CD14-positive monocyte (primary cell): ENCODE measurements around the gene MSI2. TPM values are rescaled to one million over a fixed set of nuclear protein-coding genes. Genes with fewer than 3 reads are reported as not detected.

Experiments
- DNase-seq, 3 donors: peaks; one replicate each; pipeline ENCODE4 v3.0.0-alpha.2; 2011 to 2022
- H2AFZ ChIP-seq: 2 replicates; pipeline ENCODE4 v1.6.0; 2012; ENCODE audit warnings: mild to moderate bottlenecking, low read depth, low read length, inconsistent platforms; ENCODE audit not compliant: insufficient read depth, poor library complexity, severe bottlenecking
- H3K27ac ChIP-seq, 2 donors: 1 replicate in 1 of 2; 2 replicates in 1 of 2; pipeline ENCODE4 v1.5.1; 2012 to 2013; ENCODE audit warnings: low read length in 2 of 2, control low read depth in 1 of 2, inconsistent platforms in 1 of 2, low read depth in 1 of 2, mild to moderate bottlenecking in 1 of 2
- H3K27me3 ChIP-seq, 2 donors: one replicate each; pipeline versions ENCODE4 v1.6.0 to v1.6.1; 2011 to 2013; ENCODE audit warnings: low read length in 2 of 2; ENCODE audit not compliant: control insufficient read depth in 2 of 2, insufficient read depth in 2 of 2
- H3K36me3 ChIP-seq, 2 donors: replicated peaks in 1 of 2; 1 replicate in 1 of 2; 2 replicates in 1 of 2; pipeline versions ENCODE4 v1.5.1 to v1.6.1; 2012 to 2013; ENCODE audit warnings: low read length in 2 of 2, control low read depth in 1 of 2, inconsistent platforms in 1 of 2, mild to moderate bottlenecking in 1 of 2; ENCODE audit not compliant: insufficient read depth in 2 of 2, control insufficient read depth in 1 of 2
- H3K4me1 ChIP-seq, 2 donors: 1 replicate in 1 of 2; 2 replicates in 1 of 2; pipeline versions ENCODE4 v1.5.1 to v1.6.1; 2012 to 2013; ENCODE audit warnings: low read length in 2 of 2, control low read depth in 1 of 2, inconsistent platforms in 1 of 2, mild to moderate bottlenecking in 1 of 2, moderate library complexity in 1 of 2; ENCODE audit not compliant: insufficient read depth in 2 of 2, control insufficient read depth in 1 of 2
- H3K4me2 ChIP-seq: replicated peaks from 2 replicates; pipeline ENCODE3; 2012; ENCODE audit warnings: low read length, moderate library complexity, mild to moderate bottlenecking; ENCODE audit not compliant: poor library complexity, severe bottlenecking; ENCODE audit errors: extremely low read depth
- H3K4me3 ChIP-seq, 3 experiments: fragments of 200-600 bp in 1 of 3; sonication (generic) in 1 of 3; replicated peaks in 1 of 3; 1 replicate in 2 of 3; 2 replicates in 1 of 3; pipeline ENCODE4 v1.5.1; 2011 to 2013; ENCODE audit warnings: low read length in 3 of 3, mild to moderate bottlenecking in 3 of 3, control low read depth in 2 of 3, low read depth in 2 of 3, inconsistent platforms in 1 of 3, moderate library complexity in 1 of 3
- H3K79me2 ChIP-seq: 2 replicates; pipeline ENCODE4 v1.6.0; 2012; ENCODE audit warnings: mild to moderate bottlenecking, control low read depth, inconsistent platforms, low read length, moderate library complexity; ENCODE audit not compliant: insufficient read depth
- H3K9ac ChIP-seq: 2 replicates; pipeline ENCODE4 v1.6.0; 2017; ENCODE audit warnings: low read length, mild to moderate bottlenecking; ENCODE audit not compliant: insufficient read depth, poor library complexity, severe bottlenecking
- H3K9me3 ChIP-seq, 2 donors: replicated peaks in 1 of 2; 1 replicate in 1 of 2; 2 replicates in 1 of 2; pipeline versions ENCODE4 v1.5.1 to v1.6.1; 2012 to 2013; ENCODE audit warnings: low read length in 2 of 2, control low read depth in 1 of 2; ENCODE audit not compliant: control insufficient read depth in 1 of 2, insufficient read depth in 1 of 2
- H4K20me1 ChIP-seq: 2 replicates; pipeline ENCODE4 v1.6.0; 2012; ENCODE audit warnings: mild to moderate bottlenecking, low read length, control low read depth, moderate library complexity; ENCODE audit not compliant: insufficient read depth
- H3K27ac Mint-ChIP-seq, 7 donors: one replicate each; pipeline ENCODE4 v1.8.0; 2020; ENCODE audit warnings: mild to moderate bottlenecking in 7 of 7, mixed read lengths in 7 of 7, moderate library complexity in 6 of 7, inconsistent platforms in 2 of 7
- H3K27me3 Mint-ChIP-seq, 3 donors: one replicate each; pipeline ENCODE4 v1.8.0; 2021 to 2022; ENCODE audit warnings: low read depth in 3 of 3, mild to moderate bottlenecking in 3 of 3, mixed read lengths in 3 of 3, moderate library complexity in 3 of 3, inconsistent platforms in 1 of 3
- H3K36me3 Mint-ChIP-seq, 2 donors: one replicate each; pipeline ENCODE4 v1.8.0; 2020; ENCODE audit warnings: mixed read lengths in 2 of 2, inconsistent platforms in 1 of 2, mild to moderate bottlenecking in 1 of 2
- H3K4me1 Mint-ChIP-seq: one replicate; pipeline ENCODE4 v1.8.0; 2020; ENCODE audit warnings: mild to moderate bottlenecking, mixed read lengths
- H3K4me3 Mint-ChIP-seq, 2 donors: one replicate each; pipeline ENCODE4 v1.8.0; 2020; ENCODE audit warnings: mild to moderate bottlenecking in 2 of 2, mixed read lengths in 2 of 2, moderate library complexity in 1 of 2
- H3K9me3 Mint-ChIP-seq, 7 donors: one replicate each; pipeline ENCODE4 v1.8.0; 2020 to 2022; ENCODE audit warnings: mixed read lengths in 7 of 7, mild to moderate bottlenecking in 6 of 7, moderate library complexity in 6 of 7, inconsistent platforms in 2 of 7
- WGBS: methylation state at CpG from one replicate; pipeline ENCODE4 v1.1.5; 2013; ENCODE audit warnings: missing lambda C conversion rate; ENCODE audit not compliant: insufficient coverage; 5-methylcytosine and 5-hydroxymethylcytosine counted together
- intact Hi-C, 2 donors: fragments of 100-400 bp; cut with micrococcal nuclease; formaldehyde crosslinking; loops; one replicate each; pipeline versions ENCODE4 v1.15.0 to v1.15.1; 2023
- polyA plus RNA-seq, 3 donors: library from polyadenylated mRNA; depleted of rRNA in 1 of 3; unstranded in 2 of 3; stranded (reverse) in 1 of 3; fragments of 300-500 nt in 2 of 3; fragments of >200 nt in 1 of 3; fragmentation: Illumina TruSeq in 2 of 3; gene quantifications; 1 replicate in 2 of 3; 2 replicates in 1 of 3; pipeline ENCODE4 v1.2.3, GENCODE V29; 2012 to 2021
- TF ChIP-seq, protein P1 (sequence below): fragments of 200-600 bp; IDR thresholded peaks from one replicate; pipeline ENCODE4 v1.8.0; 2022; ENCODE audit warnings: antibody characterized with exemption, mild to moderate bottlenecking

The MSI2 gene
- polyA plus RNA-seq, 3 donors, result 0.20 to 6.6 (median 0.37) TPM

DNA sequence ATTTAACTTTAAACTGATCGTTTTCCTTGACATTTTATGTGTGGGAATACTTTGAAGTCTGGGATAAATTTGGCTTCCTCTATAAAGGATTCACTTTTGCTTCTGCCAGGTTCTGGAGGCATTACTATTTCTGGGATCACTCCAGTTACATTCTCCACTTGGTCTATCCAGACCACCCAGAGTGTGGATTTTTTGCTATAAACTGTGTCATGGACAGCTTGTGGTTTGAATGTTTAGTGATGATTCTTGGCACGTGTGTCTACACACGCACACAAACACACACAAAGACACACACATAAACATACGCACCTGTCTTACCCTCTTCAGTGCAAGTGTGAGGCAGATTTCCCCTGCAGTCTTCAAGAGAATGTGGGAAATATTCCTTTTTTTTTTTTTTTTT is 27.4 kb upstream of the MSI2 start:
- TF ChIP-seq, protein P1, sequence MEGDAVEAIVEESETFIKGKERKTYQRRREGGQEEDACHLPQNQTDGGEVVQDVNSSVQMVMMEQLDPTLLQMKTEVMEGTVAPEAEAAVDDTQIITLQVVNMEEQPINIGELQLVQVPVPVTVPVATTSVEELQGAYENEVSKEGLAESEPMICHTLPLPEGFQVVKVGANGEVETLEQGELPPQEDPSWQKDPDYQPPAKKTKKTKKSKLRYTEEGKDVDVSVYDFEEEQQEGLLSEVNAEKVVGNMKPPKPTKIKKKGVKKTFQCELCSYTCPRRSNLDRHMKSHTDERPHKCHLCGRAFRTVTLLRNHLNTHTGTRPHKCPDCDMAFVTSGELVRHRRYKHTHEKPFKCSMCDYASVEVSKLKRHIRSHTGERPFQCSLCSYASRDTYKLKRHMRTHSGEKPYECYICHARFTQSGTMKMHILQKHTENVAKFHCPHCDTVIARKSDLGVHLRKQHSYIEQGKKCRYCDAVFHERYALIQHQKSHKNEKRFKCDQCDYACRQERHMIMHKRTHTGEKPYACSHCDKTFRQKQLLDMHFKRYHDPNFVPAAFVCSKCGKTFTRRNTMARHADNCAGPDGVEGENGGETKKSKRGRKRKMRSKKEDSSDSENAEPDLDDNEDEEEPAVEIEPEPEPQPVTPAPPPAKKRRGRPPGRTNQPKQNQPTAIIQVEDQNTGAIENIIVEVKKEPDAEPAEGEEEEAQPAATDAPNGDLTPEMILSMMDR, result no peak
- Mint-ChIP-seq H3K4me3 (no peak overlapping the region), H3K27ac (no peak overlapping the region), H3K9me3 (peaks cover 0 to 10% (median 2%) of the 10 kb centered on the region in 7 donors), H3K36me3 (no peaks in the 10 kb centered on the region), H3K27me3 (peaks cover 4 to 11% (median 6%) of the 10 kb centered on the region in 3 donors), H3K4me1 (no peaks in the 10 kb centered on the region)
- no peaks in the 10 kb centered on the region for H3K9me3 ChIP-seq
- no peak overlapping the region for H3K9ac ChIP-seq
- H3K27me3 ChIP-seq, result no peaks in the 10 kb centered on the region
- H2AFZ ChIP-seq, result no peak overlapping the region
- DNase-seq, result no peak
- H3K4me2 ChIP-seq, result no peak overlapping the region
- H4K20me1 ChIP-seq, result no peaks in the 10 kb centered on the region
- no peaks in the 10 kb centered on the region for H3K79me2 ChIP-seq
- intact Hi-C loops, result no loop called here
- H3K4me1 ChIP-seq, result no peaks in the 10 kb centered on the region
- no peak overlapping the region for H3K27ac ChIP-seq
- H3K4me3 ChIP-seq, result no peak overlapping the region
- no CpG with 5 or more reads among the region's 4 CpGs for whole genome bisulfite sequencing
- H3K36me3 ChIP-seq, result no peaks in the 10 kb centered on the region

DNA sequence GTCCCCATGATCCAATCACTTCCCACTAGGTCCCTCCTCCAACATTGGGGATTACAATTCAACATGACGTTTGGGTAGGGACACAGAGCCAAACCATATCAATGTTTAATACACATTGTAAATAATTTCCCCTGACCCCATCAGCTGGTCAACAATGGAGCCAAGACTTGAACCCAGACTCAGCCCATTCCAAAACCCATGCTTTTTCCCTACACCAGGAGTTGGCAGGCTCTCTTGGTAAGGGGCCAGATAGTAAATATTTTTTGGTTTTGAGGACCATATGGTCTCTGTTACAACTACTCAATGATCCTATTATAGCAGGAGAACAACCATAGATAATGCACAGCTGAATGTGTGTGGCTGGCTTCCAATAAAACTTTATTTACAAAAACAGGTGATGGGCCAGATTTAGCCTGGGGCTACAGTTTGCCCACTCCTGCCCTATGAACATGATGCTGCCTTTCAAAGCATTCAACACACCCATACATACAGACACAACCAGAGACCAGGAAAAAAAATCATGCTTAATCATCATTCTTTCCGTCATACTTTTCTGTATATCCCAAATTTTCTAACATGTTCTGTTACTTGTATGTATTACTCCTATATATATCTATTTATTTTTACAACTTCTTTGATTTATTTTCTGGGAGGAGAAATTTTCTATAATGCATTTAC is 22.1 kb upstream of the MSI2 start:
- no peak overlapping the region for H3K27ac ChIP-seq
- H3K79me2 ChIP-seq, result no peaks in the 10 kb centered on the region
- no CpG with 5 or more reads among the region's 2 CpGs for WGBS
- no peak overlapping the region for H3K4me3 ChIP-seq
- H3K4me2 ChIP-seq, result no peak overlapping the region
- Mint-ChIP-seq H3K27me3 (peaks cover 0 to 9% (median 2%) of the 10 kb centered on the region in 3 donors), H3K4me1 (no peaks in the 10 kb centered on the region), H3K36me3 (no peaks in the 10 kb centered on the region), H3K4me3 (no peak overlapping the region), H3K9me3 (peaks cover 0 to 3% (median 0%) of the 10 kb centered on the region in 7 donors), H3K27ac (no peak overlapping the region)
- no peaks in the 10 kb centered on the region for H3K27me3 ChIP-seq
- no peaks in the 10 kb centered on the region for H4K20me1 ChIP-seq
- intact Hi-C loops, result no loop called here
- TF ChIP-seq, protein P1, result no peak
- H2AFZ ChIP-seq, result no peak overlapping the region
- no peaks in the 10 kb centered on the region for H3K4me1 ChIP-seq
- H3K9me3 ChIP-seq, result no peaks in the 10 kb centered on the region
- no peak overlapping the region for H3K9ac ChIP-seq
- no peaks in the 10 kb centered on the region for H3K36me3 ChIP-seq
- no peak for DNase-seq
